Mesothelial cell of epicardium (in vitro differentiated cells): Measurements from ENCODE around the gene OR5H1. TPM values are rescaled to one million over a fixed set of nuclear protein-coding genes. Genes with fewer than 3 reads are reported as not detected.
"Not testable (repeated sequence)": the region's sequence is repeated elsewhere in the genome, so short reads cannot be mapped to it uniquely, and the experiment has no call there.

Experiments
- DNase-seq, 2 experiments: peaks; one replicate each; pipeline ENCODE4 v3.0.0; 2021; ENCODE audit warnings: low spot score in 2 of 2; ENCODE audit not compliant: unreplicated experiment in 2 of 2
- H3K27ac Mint-ChIP-seq: 2 replicates; pipeline ENCODE4 v1.8.0; 2021; ENCODE audit warnings: mixed read lengths
- H3K27me3 Mint-ChIP-seq: 2 replicates; pipeline ENCODE4 v1.8.0; 2021; ENCODE audit warnings: low read depth, mixed read lengths
- H3K36me3 Mint-ChIP-seq: 2 replicates; pipeline ENCODE4 v1.8.0; 2021; ENCODE audit warnings: mixed read lengths
- H3K4me1 Mint-ChIP-seq: 2 replicates; pipeline ENCODE4 v1.8.0; 2021; ENCODE audit warnings: mixed read lengths
- H3K4me3 Mint-ChIP-seq: 2 replicates; pipeline ENCODE4 v1.8.0; 2021; ENCODE audit warnings: mild to moderate bottlenecking, moderate library complexity, mixed read lengths
- H3K9me3 Mint-ChIP-seq: 2 replicates; pipeline ENCODE4 v1.8.0; 2021; ENCODE audit warnings: mixed read lengths
- CTCF ChIP-seq: fragments of 200-600 bp; sonication (generic); IDR thresholded peaks from one replicate; pipeline ENCODE4 v1.5.0; 2021; ENCODE audit warnings: antibody characterized with exemption; ENCODE audit not compliant: unreplicated experiment
- total RNA-seq: library from RNA; stranded (reverse); gene quantifications from 3 replicates; pipeline ENCODE4 v1.2.1, GENCODE V29; 2021

Gene OR5H1
- total RNA-seq, 1 donor from 2014 or later = not detected

DNA sequence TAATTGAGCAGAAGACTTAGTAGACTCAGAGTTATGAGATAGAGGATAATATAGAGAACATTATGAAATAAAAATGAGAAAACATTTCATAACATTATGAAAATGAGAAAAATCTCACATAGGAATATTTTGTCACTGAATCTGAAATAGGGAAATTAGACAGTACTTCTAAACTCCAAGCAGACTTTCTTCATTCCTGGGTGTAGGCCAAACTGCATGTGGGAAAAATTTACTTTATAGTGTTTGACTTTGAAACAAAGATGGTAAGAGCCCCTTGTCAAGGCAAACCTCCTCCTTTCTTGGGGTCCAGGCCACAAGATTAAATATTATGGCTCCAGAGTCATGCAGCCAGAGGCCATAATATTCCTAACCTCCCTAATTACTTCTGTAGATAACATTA, 10.0 kb downstream of the OR5H1 start:
- H3K36me3 Mint-ChIP-seq = no peaks in the 10 kb centered on the region
- H3K27me3 Mint-ChIP-seq = no peaks in the 10 kb centered on the region
- H3K27ac Mint-ChIP-seq = no peak overlapping the region
- no peak for TF ChIP-seq CTCF
- H3K4me1 Mint-ChIP-seq = no peaks in the 10 kb centered on the region
- DNase-seq = no peak
- no peak overlapping the region for H3K4me3 Mint-ChIP-seq
- no peaks in the 10 kb centered on the region for H3K9me3 Mint-ChIP-seq

GRCh38 chr3:98147179-98147578, 16.7 kb downstream of the OR5H1 start, which contains the start of gene OR5H14:
TSS of gene OR5H14 (plus strand) at chr3:98147479. CDS start at chr3:98149386, 1,907 bp downstream.
- Mint-ChIP-seq H3K4me1 (no peaks in the 10 kb centered on the region), H3K4me3 (no peak within 1 kb of the TSS), H3K9me3 (peaks cover 10% of the 10 kb centered on the region), H3K27ac (no peak within 1 kb of the TSS), H3K36me3 (no peaks in the 10 kb centered on the region), H3K27me3 (no peaks in the 10 kb centered on the region)
- no peak for DNase-seq
- no peak for TF ChIP-seq CTCF

- H3K4me1 Mint-ChIP-seq = no peaks in the 10 kb centered on the region
- peaks cover 13% of the 10 kb centered on the region for H3K9me3 Mint-ChIP-seq
These were observed 18.2 kb downstream of the OR5H1 start for GRCh38 chr3:98148751-98149150.

GRCh38 chr3:98149456-98149855, 18.9 kb downstream of the OR5H1 start:
- H3K27ac Mint-ChIP-seq, H3K4me3 Mint-ChIP-seq, H3K36me3 Mint-ChIP-seq, DNase-seq, H3K4me1 Mint-ChIP-seq, H3K27me3 Mint-ChIP-seq: not testable (repeated sequence)
- H3K9me3 Mint-ChIP-seq = peaks cover 13% of the 10 kb centered on the region

More at GRCh38 chr3:98148751-98149150, 18.2 kb downstream of the OR5H1 start:
- Mint-ChIP-seq H3K36me3 (no peaks in the 10 kb centered on the region), H3K27ac (no peak overlapping the region), H3K4me3 (no peak overlapping the region), H3K27me3 (no peaks in the 10 kb centered on the region)
- no peak for TF ChIP-seq CTCF
- DNase-seq = no peak

GRCh38 chr3:98151241-98151640, 20.7 kb downstream of the OR5H1 start:
- Mint-ChIP-seq H3K36me3 (no peaks in the 10 kb centered on the region), H3K4me1 (no peaks in the 10 kb centered on the region), H3K27ac (no peak overlapping the region), H3K9me3 (peaks cover 13% of the 10 kb centered on the region), H3K4me3 (no peak overlapping the region), H3K27me3 (no peaks in the 10 kb centered on the region)
- no peak for DNase-seq
- no peak for TF ChIP-seq CTCF

DNA sequence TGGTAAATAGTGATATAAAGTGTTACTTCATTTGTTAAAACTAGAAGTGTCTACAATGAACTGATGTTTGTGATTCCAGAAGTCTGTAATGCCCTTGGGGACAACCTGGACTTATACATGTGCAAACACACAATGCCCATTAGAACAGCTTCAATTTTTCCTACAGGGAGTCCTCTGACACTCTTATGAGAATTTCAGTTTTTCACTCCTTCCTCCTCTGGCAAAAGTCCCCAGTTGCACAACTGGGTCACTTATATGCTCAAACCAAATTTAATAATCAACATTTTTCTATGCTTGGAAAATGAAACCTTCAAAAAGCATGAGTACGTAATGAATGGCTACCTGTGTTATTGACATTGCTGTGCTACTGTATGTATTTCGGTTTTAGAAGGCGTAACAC, 35.9 kb downstream of the OR5H1 start, which contains the start of gene OR5H15:
Gene OR5H15, plus strand, starts transcription at position 301 of the 400 bp plus-strand sequence. CDS start 2,004 bp downstream, outside the sequence.
- no peak for DNase-seq
- Mint-ChIP-seq H3K36me3 (no peaks in the 10 kb centered on the region), H3K4me3 (no peak within 1 kb of the TSS), H3K27me3 (no peaks in the 10 kb centered on the region), H3K27ac (no peak within 1 kb of the TSS), H3K4me1 (no peaks in the 10 kb centered on the region), H3K9me3 (no peaks in the 10 kb centered on the region)
- no peak for TF ChIP-seq CTCF
